ENCODE data around the gene DEGS2.

The DEGS2 gene

DNA sequence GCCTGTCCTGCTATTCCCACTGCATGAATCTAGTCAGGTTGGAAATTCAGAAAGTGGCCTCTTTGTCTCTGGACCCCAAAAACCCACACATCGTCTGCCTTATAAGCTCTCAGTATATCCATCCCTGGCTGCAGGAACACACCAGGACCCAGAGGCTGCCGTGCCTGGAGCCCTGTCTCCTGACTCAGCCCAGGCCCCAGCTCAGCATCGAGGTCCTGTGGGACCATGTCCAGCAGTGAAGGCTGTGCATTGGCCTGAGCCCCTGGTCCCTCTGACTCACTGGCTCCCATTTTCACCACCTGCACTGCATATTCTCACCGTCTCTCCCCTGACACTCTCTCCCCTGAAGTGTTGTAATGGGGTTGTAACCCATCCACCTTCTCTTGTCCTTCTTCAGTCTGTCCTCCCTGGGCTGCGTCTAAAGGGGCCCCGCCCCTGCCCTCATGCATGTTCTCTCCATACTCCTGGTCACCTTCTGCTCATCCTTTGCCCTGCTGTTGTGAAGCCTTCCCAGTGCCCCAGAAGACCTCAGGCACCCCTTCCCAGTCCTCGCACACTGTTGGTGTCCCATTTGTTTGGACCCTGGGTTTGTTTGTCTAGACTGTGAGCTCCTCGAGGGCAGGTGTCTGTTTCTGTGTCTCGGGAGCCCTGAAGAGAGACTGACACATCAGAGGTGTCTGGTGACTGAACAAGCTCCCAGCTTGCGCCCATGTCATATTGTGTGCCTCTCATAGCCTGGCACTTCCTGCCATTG is 50.4 kb downstream of the DEGS2 start:
- no peak overlapping the region for H3K4me2 ChIP-seq

DNA sequence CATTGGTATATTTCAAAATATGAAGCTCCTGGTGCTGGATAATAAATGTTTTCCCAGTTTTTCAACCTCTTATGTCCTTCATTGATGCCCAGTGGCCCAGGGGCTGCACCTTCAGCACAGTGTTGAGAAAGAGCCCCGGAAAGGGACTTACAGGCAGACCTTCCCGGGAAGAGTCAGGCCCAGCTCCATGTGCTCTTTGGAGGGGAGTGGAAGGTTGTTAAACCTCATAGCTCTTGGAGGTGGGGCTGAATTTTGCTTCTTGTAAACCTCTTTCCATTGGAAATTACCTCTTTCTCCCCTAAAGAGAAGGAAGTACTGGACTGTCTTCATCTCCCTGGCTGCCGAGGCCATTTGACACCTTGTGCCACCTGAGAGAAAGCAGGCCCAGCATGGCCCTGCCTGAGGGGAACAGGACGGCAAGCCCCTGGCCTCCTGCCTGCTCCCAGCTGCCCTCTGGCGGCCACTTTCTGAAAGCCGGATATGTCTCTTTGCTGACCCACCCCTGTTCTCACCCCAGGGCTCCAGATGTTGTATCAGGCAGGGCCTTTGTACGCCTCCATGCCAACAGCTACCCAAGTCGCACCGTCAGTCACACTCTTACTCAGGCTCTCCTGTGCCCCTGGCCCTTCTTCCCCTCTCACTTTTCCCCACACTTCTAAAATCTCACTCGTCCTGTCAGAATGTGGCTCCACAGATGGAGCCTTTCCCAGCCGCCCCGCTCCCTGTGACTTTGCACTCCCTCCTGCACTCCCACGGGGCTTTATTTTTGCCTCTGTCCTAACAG is 51.2 kb downstream of the DEGS2 start:
- H3K9ac ChIP-seq: no peak overlapping the region
- H3K36me3 ChIP-seq (ENCODE audit: insufficient read depth): no peaks in the 10 kb centered on the region

More for the DNA sequence above, 50.4 kb downstream of the DEGS2 start:
- H4K20me1 ChIP-seq (ENCODE audit: insufficient read depth): no peaks in the 10 kb centered on the region
- no peaks in the 10 kb centered on the region for H3K36me3 ChIP-seq (ENCODE audit: insufficient read depth)
- H2AFZ ChIP-seq (ENCODE audit: low read depth): no peak overlapping the region
- TF ChIP-seq, protein P1, sequence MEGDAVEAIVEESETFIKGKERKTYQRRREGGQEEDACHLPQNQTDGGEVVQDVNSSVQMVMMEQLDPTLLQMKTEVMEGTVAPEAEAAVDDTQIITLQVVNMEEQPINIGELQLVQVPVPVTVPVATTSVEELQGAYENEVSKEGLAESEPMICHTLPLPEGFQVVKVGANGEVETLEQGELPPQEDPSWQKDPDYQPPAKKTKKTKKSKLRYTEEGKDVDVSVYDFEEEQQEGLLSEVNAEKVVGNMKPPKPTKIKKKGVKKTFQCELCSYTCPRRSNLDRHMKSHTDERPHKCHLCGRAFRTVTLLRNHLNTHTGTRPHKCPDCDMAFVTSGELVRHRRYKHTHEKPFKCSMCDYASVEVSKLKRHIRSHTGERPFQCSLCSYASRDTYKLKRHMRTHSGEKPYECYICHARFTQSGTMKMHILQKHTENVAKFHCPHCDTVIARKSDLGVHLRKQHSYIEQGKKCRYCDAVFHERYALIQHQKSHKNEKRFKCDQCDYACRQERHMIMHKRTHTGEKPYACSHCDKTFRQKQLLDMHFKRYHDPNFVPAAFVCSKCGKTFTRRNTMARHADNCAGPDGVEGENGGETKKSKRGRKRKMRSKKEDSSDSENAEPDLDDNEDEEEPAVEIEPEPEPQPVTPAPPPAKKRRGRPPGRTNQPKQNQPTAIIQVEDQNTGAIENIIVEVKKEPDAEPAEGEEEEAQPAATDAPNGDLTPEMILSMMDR (conservative IDR thresholded peaks at IDR 0.05; ENCODE audit: low read depth, low read length): no peak
- H3K4me3 ChIP-seq (IDR thresholded peaks at IDR 0.05; ENCODE audit: insufficient read depth, low read depth, low read length): no peak overlapping the region
- H3K79me2 ChIP-seq (ENCODE audit: insufficient read depth, low read depth): no peaks in the 10 kb centered on the region
- H3K27ac ChIP-seq: no peak overlapping the region
- no peaks in the 10 kb centered on the region for H3K27me3 ChIP-seq (ENCODE audit: insufficient read depth, low read depth)
- no peak overlapping the region for H3K9ac ChIP-seq
- H3K4me1 ChIP-seq (ENCODE audit: low read depth, poor library complexity, severe bottlenecking): peaks cover 6% of the 10 kb centered on the region

DNA sequence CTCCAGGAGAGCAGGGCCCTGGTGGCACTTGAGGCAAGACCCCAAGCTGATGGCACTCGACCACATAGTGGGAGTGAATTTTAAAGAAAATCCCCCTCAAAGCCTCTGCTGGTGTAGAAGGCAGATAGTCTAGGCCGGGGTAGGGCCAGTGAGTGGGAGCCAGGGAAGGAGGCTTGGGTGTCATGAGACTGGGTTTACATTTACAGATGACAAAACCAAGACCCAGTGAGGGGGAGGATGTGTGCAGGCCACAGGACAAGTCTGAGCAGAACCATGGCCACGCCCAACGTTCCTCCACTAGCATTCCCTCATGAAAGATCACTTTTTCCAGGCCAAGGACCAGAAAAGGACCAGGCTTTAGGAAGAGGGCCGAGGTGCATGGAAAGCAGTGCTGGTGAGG is 52.2 kb downstream of the DEGS2 start:
- H2AFZ ChIP-seq (ENCODE audit: low read depth): no peak overlapping the region
- no peaks in the 10 kb centered on the region for H4K20me1 ChIP-seq (ENCODE audit: insufficient read depth)
- no peaks in the 10 kb centered on the region for H3K36me3 ChIP-seq (ENCODE audit: insufficient read depth)
- peaks cover 6% of the 10 kb centered on the region for H3K4me1 ChIP-seq (ENCODE audit: low read depth, poor library complexity, severe bottlenecking)
- no peaks in the 10 kb centered on the region for H3K79me2 ChIP-seq (ENCODE audit: insufficient read depth, low read depth)
- H3K4me3 ChIP-seq (IDR thresholded peaks at IDR 0.05; ENCODE audit: insufficient read depth, low read depth, low read length): no peak overlapping the region
- no peak overlapping the region for H3K27ac ChIP-seq
- H3K27me3 ChIP-seq (ENCODE audit: insufficient read depth, low read depth): no peaks in the 10 kb centered on the region
- H3K9ac ChIP-seq: no peak overlapping the region
- no peak overlapping the region for H3K4me2 ChIP-seq
- TF ChIP-seq, protein P1 (conservative IDR thresholded peaks at IDR 0.05; ENCODE audit: low read depth, low read length): no peak

More for the DNA sequence above, 51.2 kb downstream of the DEGS2 start:
- no peak overlapping the region for H3K4me2 ChIP-seq
- no peak overlapping the region; the same call in 1 of the 2 replicates for H2AFZ ChIP-seq (ENCODE audit: low read depth)
- no peak overlapping the region for H3K4me3 ChIP-seq (IDR thresholded peaks at IDR 0.05; ENCODE audit: insufficient read depth, low read depth, low read length)
- H3K27ac ChIP-seq: no peak overlapping the region
- H3K79me2 ChIP-seq (ENCODE audit: insufficient read depth, low read depth): no peaks in the 10 kb centered on the region
- no peaks in the 10 kb centered on the region for H3K27me3 ChIP-seq (ENCODE audit: insufficient read depth, low read depth)
- no peaks in the 10 kb centered on the region for H4K20me1 ChIP-seq (ENCODE audit: insufficient read depth)
- TF ChIP-seq, protein P1 (conservative IDR thresholded peaks at IDR 0.05; ENCODE audit: low read depth, low read length): peak; percentile 86
- peaks cover 6% of the 10 kb centered on the region for H3K4me1 ChIP-seq (ENCODE audit: low read depth, poor library complexity, severe bottlenecking)

DNA sequence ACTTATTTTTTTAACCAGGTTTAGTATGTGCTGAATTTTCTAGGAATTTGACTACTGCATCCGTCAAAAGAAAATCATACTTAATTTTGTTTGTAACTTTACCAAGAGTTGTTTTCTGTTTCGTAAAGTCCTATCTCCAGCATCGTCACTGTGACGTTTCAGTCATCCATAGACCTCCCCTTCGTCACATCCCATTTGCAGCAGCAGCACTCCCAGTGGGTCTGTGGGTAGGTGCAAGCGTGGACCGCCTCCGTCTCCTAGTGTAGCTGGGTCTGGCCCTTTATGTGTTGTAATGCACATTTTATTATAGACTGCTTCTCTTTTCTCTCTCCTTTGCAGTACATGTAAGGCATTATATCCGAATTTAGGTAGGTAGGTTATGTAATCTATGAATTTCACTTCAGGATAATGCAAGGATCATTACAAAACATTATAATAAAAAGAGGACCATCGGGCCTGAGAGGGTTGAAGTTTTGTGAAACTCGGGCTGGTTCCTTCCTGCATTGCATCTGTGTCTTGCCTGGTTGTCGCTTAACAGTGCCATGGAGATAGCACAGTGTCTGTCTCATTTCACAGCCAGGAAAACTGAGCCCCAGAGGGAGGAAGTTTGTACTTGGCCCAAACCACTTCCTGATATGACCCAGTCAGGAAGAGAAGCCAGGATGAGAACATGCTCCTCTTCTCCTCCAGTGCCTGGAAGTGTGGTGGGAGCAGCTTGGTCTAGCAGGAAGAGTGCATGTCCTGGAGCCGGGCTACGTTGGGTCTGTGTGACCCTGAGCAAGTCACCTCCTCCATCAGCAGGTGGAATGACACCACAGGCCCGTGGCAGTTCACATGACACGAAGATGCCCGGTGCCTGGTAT is 53.0 kb downstream of the DEGS2 start:
- Histone ChIP-seq H3K27me3 (ENCODE audit: insufficient read depth, low read depth) (no peaks in the 10 kb centered on the region), H3K4me2 (no peak overlapping the region), H3K27ac (no peak overlapping the region), H2AFZ (ENCODE audit: low read depth) (no peak overlapping the region), H3K79me2 (ENCODE audit: insufficient read depth, low read depth) (no peaks in the 10 kb centered on the region), H3K9ac (no peak overlapping the region), H3K4me3 (IDR thresholded peaks at IDR 0.05; ENCODE audit: insufficient read depth, low read depth, low read length) (no peak overlapping the region), H3K36me3 (ENCODE audit: insufficient read depth) (no peaks in the 10 kb centered on the region), H4K20me1 (ENCODE audit: insufficient read depth) (no peaks in the 10 kb centered on the region), H3K4me1 (ENCODE audit: low read depth, poor library complexity, severe bottlenecking) (peaks cover 6% of the 10 kb centered on the region)
- TF ChIP-seq, protein P1 (conservative IDR thresholded peaks at IDR 0.05; ENCODE audit: low read depth, low read length): no peak

Data from KMS-11 (cell line).